Activated gamma-delta T cell treated with Interleukin-2 at 50 U/mL for 16 hours (primary cell): Measurements from ENCODE around the gene NPPC.
"Not testable (repeated sequence)": the region's sequence is repeated elsewhere in the genome, so short reads cannot be mapped to it uniquely, and the experiment has no call there.

Experiments used
- DNase-seq: peaks from one replicate; pipeline ENCODE4 v3.0.0-alpha.2; 2020

Gene NPPC

GRCh38 chr2:231926180-231926741 lies at the start of gene NPPC:
TSS of gene NPPC (minus strand) at chr2:231926396. CDS start at chr2:231926249, 147 bp downstream.
- DNase-seq: no peak

GRCh38 chr2:231975001-231975400 lies 48.8 kb upstream of the NPPC start:
- no peak for DNase-seq

GRCh38 chr2:231970461-231970860 lies 44.3 kb upstream of the NPPC start:
- DNase-seq: no peak

- DNase-seq: no peak
These were observed 42.6 kb upstream of the NPPC start for GRCh38 chr2:231968820-231969219.

GRCh38 chr2:231966886-231967285 lies 40.7 kb upstream of the NPPC start:
- no peak for DNase-seq

GRCh38 chr2:231965102-231965501 lies 38.9 kb upstream of the NPPC start:
- no peak for DNase-seq

- DNase-seq: peak; percentile 70
These were observed 35.4 kb upstream of the NPPC start, which contains the start of gene DIS3L2 for GRCh38 chr2:231961349-231962166. TSS of gene DIS3L2 (plus strand) at chr2:231961713. CDS start at chr2:232014928, 53,215 bp downstream.

- DNase-seq: no peak
These were observed 34.7 kb upstream of the NPPC start for GRCh38 chr2:231960810-231961348.

- DNase-seq: no peak
These were observed 31.9 kb upstream of the NPPC start for GRCh38 chr2:231957913-231958763.

- DNase-seq: no peak
These were observed 29.7 kb upstream of the NPPC start for GRCh38 chr2:231955758-231956472.

GRCh38 chr2:231951452-231952035 lies 25.3 kb upstream of the NPPC start:
- no peak for DNase-seq

GRCh38 chr2:231947694-231948093 lies 21.5 kb upstream of the NPPC start:
- no peak for DNase-seq

- DNase-seq: not testable (repeated sequence)
These were observed 20.9 kb upstream of the NPPC start for GRCh38 chr2:231947112-231947511.

- DNase-seq: no peak
These were observed 20.1 kb upstream of the NPPC start for GRCh38 chr2:231946241-231946814.

GRCh38 chr2:231942180-231942579 lies 16.0 kb upstream of the NPPC start:
- no peak for DNase-seq

- no peak for DNase-seq
These were observed 15.5 kb upstream of the NPPC start for GRCh38 chr2:231941673-231942072.

- no peak for DNase-seq
These were observed 14.6 kb upstream of the NPPC start for GRCh38 chr2:231940795-231941194.

- no peak for DNase-seq
These were observed 12.8 kb upstream of the NPPC start for GRCh38 chr2:231939022-231939421.

- no peak for DNase-seq
These were observed 10.9 kb upstream of the NPPC start for GRCh38 chr2:231937057-231937456.

GRCh38 chr2:231936491-231936890 lies 10.3 kb upstream of the NPPC start:
- no peak for DNase-seq

GRCh38 chr2:231935815-231936214 lies 9.6 kb upstream of the NPPC start:
- DNase-seq: no peak

GRCh38 chr2:231935207-231935524 lies 9.0 kb upstream of the NPPC start:
- no peak for DNase-seq
